ENCODE data around the gene FAM114A2.
"Not testable (repeated sequence)": the region's sequence is repeated elsewhere in the genome, so short reads cannot be mapped to it uniquely, and the experiment has no call there.

Gene FAM114A2

GRCh38 chr5:154047324-154047723, 8.6 kb upstream of the FAM114A2 start:
- no peak for DNase-seq

GRCh38 chr5:154046486-154046885, 7.8 kb upstream of the FAM114A2 start:
- no peak for DNase-seq

GRCh38 chr5:154044581-154044980, 5.9 kb upstream of the FAM114A2 start:
- DNase-seq, result no peak

GRCh38 chr5:154044099-154044498, 5.4 kb upstream of the FAM114A2 start:
- no peak for DNase-seq

- DNase-seq, result no peak
Measured at GRCh38 chr5:154042766-154043165, 4.1 kb upstream of the FAM114A2 start.

- DNase-seq, result no peak
Measured at GRCh38 chr5:154039458-154039829, 734 bp upstream of the FAM114A2 start.

- no peak for DNase-seq
Measured at GRCh38 chr5:154038261-154038706, 426 bp downstream of the FAM114A2 start.

GRCh38 chr5:154034944-154035343, 3.8 kb downstream of the FAM114A2 start:
- DNase-seq, result no peak

- DNase-seq, result no peak
Measured at GRCh38 chr5:154031937-154032489, 6.7 kb downstream of the FAM114A2 start.

GRCh38 chr5:154025951-154026350, 12.8 kb downstream of the FAM114A2 start:
- DNase-seq, result no peak

- DNase-seq, result not testable (repeated sequence)
Measured at GRCh38 chr5:154018919-154019318, 19.8 kb downstream of the FAM114A2 start.

- no peak for DNase-seq
Measured at GRCh38 chr5:154015071-154015693, 23.5 kb downstream of the FAM114A2 start.

GRCh38 chr5:154010660-154011059, 28.1 kb downstream of the FAM114A2 start:
- no peak for DNase-seq

GRCh38 chr5:154005648-154006047, 33.1 kb downstream of the FAM114A2 start:
- DNase-seq, result no peak

- no peak for DNase-seq
Measured at GRCh38 chr5:154002511-154003020, 36.1 kb downstream of the FAM114A2 start.

- DNase-seq, result no peak
Measured at GRCh38 chr5:154002093-154002492, 36.6 kb downstream of the FAM114A2 start.

GRCh38 chr5:154000703-154001102, 38.0 kb downstream of the FAM114A2 start:
- no peak for DNase-seq

GRCh38 chr5:153999995-154000394, 38.7 kb downstream of the FAM114A2 start:
- no peak for DNase-seq

- no peak for DNase-seq
Measured at GRCh38 chr5:153998768-153999167, 39.9 kb downstream of the FAM114A2 start.

GRCh38 chr5:153998010-153998409, 40.7 kb downstream of the FAM114A2 start:
- no peak for DNase-seq

- no peak for DNase-seq
Measured at GRCh38 chr5:153991168-153991567, 47.5 kb downstream of the FAM114A2 start.

- no peak for DNase-seq
Measured at GRCh38 chr5:153988510-153988909, 50.2 kb downstream of the FAM114A2 start.

GRCh38 chr5:153987301-153987700, 51.4 kb downstream of the FAM114A2 start:
- no peak for DNase-seq

- no peak for DNase-seq
Measured at GRCh38 chr5:153985498-153985897, 53.2 kb downstream of the FAM114A2 start.

- DNase-seq, result no peak
Measured at GRCh38 chr5:153983885-153984284, 54.8 kb downstream of the FAM114A2 start.
